Posterior vena cava (tissue), 2 donors: Measurements from ENCODE around the gene LOXL4. TPM values are rescaled to one million over a fixed set of nuclear protein-coding genes. Genes with fewer than 3 reads are reported as not detected.

Experiments
- DNase-seq: peaks from one replicate; pipeline ENCODE4 v3.0.0-alpha.2; 2020; ENCODE audit warnings: low spot score
- intact Hi-C, 2 donors: fragments of 100-400 bp; cut with DNase I; formaldehyde crosslinking; loops; one replicate each; pipeline versions ENCODE4 v1.14.1 to v1.14.2; 2022 to 2023
- total RNA-seq, 2 donors: library from RNA; stranded (reverse); fragmentation: NEBNext Ultra II Directional; extraction: Animal tissue kit (Norgen Biotek cat#: 25700); gene quantifications; one replicate each; pipeline ENCODE4 v1.2.1, GENCODE V29; 2021
- donor health status: DM: yes; HTN: yes; CAD: no.
- donor health status: DM: yes; HTN: yes; CAD: no.

LOXL4 gene
- total RNA-seq, 2 donors from 2014 or later, result 7.6 to 10.9 TPM

DNA sequence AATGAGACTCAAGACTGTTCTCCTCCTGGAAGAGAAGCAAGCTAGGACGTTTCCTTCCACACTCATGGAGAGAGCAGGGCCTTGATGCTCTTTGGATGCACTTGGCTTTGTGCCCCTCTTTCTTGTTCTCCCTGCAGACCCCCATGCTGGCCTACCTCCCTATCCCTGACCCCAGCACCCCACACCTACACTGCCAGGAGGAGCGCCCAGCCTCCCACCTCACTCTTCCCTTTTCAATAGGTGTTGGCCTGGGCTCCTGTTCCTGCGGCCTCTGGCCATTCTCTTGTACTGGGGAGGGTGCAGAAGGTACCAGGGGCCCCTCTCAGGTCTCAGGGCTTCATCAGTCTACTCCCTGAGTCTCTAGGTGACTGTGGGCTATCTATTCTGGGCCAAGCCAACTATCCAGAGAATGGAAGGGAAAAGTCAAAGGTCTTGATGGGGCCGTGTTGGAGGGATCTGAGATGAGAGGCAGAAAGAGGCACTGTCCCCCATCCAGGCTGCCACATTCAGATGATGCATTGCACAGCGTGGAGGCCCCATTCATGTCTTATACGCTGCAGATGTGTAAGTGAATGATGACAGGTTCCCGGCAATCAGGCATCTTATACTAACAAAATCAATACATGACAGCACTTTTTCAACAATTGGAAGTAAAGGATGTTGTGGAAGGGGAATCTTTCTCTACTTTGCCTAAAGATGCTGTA lies 32.7 kb upstream of the LOXL4 start:
- intact Hi-C loops, result loop anchor here in 1 of 2 donors (10.0 kb wide), 1 partner anchor 126 kb away; no protein-coding TSS in a partner anchor
- no peak for DNase-seq

DNA sequence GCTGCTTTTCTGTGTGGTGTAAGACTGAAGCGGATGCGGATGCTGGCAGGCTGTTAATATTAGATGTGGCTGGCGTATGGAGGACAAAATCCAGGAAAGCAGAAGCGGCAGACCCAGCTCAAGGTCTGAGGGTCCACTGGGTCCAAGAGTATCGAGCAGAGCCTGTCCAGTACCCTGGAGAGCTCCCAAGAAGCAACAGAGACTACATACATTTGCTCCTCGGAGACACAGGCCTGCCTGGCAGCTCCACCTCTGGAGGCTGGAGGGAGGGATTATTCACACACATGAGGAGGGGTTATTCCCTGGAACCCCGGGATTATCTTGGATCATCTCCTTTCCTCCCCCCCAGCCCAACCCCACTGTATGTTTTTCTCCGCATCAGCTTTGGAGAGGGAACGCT lies 31.3 kb upstream of the LOXL4 start:
- no peak for DNase-seq
- intact Hi-C loops, result no loop called here

DNA sequence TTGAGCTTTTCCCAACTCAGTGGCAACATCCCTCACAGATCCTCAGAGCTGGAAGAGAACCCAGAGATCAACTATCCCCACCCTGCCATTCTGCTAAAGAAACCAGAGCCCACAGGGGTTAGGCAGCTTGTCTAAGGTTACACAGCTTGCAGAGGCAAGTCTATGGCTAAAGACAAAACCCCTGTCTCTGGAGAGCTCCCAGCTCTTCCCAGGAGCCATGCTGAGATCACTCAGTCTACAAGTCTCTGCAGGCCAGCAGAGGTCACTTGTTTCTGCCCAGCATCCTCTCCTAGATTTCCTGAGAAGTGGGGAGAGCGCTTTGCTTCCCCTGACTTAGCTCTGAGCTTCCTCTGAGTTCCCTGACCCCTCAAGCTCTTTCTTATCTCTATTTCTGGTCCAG lies 28.5 kb upstream of the LOXL4 start:
- intact Hi-C loops, result no loop called here
- no peak for DNase-seq

DNA sequence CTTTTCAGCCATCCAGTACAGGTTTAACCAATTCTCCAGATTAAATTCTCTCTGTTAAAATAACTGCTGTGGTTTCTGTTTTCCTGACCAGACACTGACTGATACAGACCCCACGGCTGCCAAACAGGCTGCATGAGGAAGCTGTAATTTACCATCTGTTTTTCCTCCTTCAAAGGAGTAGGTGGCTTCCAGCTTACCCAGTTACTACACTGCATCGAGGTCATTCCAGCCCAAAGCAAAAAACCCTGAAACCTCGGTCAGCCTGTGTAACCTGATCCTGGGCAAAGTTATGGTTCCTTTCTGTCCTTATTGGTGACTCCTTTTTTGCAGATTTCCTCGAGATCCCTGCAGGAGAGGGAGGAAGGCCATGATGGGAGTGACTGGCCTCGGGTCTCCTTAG lies 27.9 kb upstream of the LOXL4 start:
- intact Hi-C loops, result no loop called here
- no peak for DNase-seq

DNA sequence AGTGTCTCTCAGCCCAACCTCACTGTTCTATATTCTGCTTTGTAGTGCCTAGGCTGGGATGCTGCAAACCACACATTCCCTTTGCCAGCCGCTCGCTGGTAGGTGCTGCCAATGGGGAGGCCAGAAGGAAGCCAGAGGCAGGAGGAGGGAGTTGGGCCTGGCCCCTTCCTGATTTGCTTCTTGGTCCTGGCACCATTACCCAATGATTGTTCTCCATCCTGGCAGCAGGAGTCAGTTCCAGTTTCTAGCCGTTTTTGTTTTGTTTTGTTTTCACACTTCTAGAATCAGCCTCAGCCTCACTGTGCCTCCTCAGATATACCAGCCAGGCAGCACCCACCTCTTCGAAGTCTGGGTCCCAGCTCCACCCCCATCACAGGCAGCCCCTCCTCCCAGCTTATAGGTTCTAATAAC lies 27.4 kb upstream of the LOXL4 start:
- intact Hi-C loops, result no loop called here
- no peak for DNase-seq

- intact Hi-C loops, result loop anchor here in 1 of 2 donors (5.0 kb wide), 1 partner anchor 767 kb away; no protein-coding TSS in a partner anchor
- DNase-seq, result no peak
Observed at GRCh38 chr10:98294270-98294627, 26.3 kb upstream of the LOXL4 start.

GRCh38 chr10:98293550-98294269 lies 25.7 kb upstream of the LOXL4 start:
- intact Hi-C loops, result loop anchor here in 1 of 2 donors (5.0 kb wide), 1 partner anchor 766 kb away; no protein-coding TSS in a partner anchor

DNA sequence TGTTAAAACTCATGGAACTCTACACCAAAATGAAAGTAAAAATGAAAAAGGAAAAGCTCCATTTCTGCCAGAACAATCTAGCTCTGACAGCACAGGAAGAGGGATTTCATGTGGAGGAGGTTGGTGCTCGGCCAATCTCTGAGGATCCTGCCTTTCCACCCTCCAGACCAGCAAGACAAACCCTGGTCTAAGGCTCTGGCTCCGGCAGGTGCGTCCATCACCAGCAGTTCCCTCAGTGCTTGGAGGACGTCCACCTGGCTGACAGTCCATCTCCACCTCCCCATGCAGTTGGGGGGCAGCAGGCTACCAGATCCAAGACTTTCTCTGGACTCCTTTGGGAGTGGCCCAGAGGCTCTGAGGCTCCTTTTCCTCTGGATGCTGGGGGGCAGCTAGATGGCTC lies 25.0 kb upstream of the LOXL4 start:
- intact Hi-C loops, result loop anchor here in 1 of 2 donors (5.0 kb wide), 1 partner anchor 766 kb away; no protein-coding TSS in a partner anchor

More at GRCh38 chr10:98293550-98294269, 25.7 kb upstream of the LOXL4 start:
- DNase-seq, result no peak

GRCh38 chr10:98289802-98290209 lies 21.8 kb upstream of the LOXL4 start:
- intact Hi-C loops, result loop anchor here in 1 of 2 donors (5.0 kb wide), 1 partner anchor 763 kb away; no protein-coding TSS in a partner anchor
- DNase-seq, result no peak

More for the DNA sequence above, 25.0 kb upstream of the LOXL4 start:
- DNase-seq, result no peak

GRCh38 chr10:98287321-98287720 lies 19.3 kb upstream of the LOXL4 start:
- no peak for DNase-seq
- intact Hi-C loops, result no loop called here

DNA sequence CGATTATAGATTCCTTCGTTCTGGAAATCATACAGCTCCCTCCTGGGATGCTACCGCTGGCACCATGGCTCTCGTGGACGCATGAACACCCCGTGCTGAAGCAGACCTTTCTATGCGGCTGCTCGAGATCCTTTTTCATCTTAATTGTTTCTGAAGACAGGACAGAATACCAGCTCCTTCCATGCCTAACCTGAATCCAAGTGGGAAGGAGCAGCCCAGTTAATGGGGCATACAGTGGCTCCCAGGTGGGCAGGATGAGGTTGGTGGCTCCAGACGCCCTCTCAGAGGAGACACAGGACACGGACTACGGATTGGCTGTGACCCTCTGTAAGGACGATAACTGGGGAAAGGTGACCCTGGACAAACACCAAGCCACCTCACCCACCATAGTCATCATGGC lies 18.4 kb upstream of the LOXL4 start:
- no peak for DNase-seq
- intact Hi-C loops, result no loop called here

DNA sequence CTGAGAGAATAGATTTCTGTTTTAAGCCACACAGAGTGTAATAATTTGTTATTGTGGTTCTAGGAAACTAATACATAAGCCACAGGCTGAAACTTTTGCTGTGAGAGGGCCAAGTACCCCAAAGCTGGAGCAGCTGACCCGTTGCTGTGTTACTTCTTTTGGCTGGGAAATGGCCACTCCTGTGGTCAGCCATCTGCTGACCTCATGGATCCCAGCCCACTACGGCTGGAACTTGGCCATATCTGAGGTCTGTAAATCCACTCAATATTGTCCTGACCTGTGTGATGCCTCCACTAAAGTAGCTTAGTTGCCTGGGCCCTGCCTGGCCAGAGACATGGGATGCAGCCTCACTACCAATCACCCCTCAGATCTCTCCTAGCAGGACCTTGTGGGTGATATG lies 17.4 kb upstream of the LOXL4 start:
- DNase-seq, result no peak

DNA sequence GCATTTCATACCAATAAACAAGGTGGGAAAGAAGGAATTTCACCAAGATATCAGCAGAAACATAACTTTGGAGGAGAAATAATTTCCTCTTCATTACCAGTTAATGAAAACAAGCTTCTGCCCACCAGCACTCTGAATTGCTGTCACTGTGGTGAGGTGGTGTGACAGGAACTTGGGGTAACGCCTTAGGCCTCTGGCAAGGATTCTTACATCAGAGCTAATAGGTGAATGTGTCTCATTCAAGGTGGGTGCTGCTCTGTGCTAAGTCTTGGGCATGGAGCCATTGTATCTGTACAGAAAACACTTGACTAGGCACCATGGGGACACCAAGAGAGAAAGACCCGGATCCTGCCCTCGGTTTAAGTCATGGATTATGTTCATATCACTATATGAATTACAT lies 8.3 kb upstream of the LOXL4 start:
- intact Hi-C loops, result no loop called here
- no peak for DNase-seq

More for the DNA sequence above, 17.4 kb upstream of the LOXL4 start:
- intact Hi-C loops, result no loop called here

GRCh38 chr10:98274562-98274961 lies 6.6 kb upstream of the LOXL4 start:
- intact Hi-C loops, result no loop called here
- DNase-seq, result no peak

- DNase-seq, result no peak
- intact Hi-C loops, result no loop called here
Observed at GRCh38 chr10:98273057-98273850, 5.3 kb upstream of the LOXL4 start.

DNA sequence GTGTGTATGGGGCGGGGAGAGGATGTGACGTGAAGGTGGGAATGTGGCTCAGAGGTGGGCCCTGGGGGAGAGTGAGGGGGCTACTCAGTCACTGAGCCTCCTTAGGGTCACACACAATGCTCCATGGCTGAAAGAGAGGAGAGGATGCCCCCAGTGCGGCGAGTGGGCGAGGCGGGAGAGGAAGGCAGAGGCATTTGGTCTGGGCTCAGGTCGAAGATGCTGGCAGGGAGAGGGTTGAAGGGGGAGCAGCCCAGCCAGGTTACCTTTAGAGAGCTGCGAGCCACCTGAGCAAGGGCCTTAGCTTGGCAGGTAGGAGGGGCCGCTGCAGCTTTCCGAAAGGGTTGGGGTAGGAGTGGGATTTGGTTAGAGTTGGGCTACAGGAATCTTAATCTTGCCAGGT lies 4.7 kb upstream of the LOXL4 start:
- no peak for DNase-seq
- intact Hi-C loops, result no loop called here

- intact Hi-C loops, result no loop called here
- DNase-seq, result no peak
Observed at GRCh38 chr10:98272245-98272644, 4.3 kb upstream of the LOXL4 start.

DNA sequence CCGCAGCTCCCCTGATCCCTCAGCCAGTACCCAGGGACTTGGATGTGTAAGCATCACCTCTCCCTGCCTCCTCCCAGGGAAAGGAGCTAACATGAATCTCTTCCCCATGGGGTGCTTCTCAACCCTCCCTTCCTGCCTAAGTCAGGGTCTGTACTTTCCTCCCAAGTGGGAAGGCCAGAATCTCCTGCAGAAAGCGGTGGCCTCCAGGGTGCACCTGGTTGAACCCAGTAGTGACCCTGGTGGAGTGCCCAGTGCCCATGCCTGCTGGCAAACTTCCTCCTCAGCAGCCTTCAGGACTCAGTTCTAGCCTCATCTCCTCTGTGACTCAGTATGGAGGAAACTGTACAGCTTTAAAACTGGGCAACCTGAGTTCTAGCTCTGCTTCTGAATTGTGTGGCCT lies 2.8 kb upstream of the LOXL4 start:
- DNase-seq, result no peak
- intact Hi-C loops, result no loop called here

GRCh38 chr10:98270073-98270740 lies 2.2 kb upstream of the LOXL4 start:
- no peak for DNase-seq
- intact Hi-C loops, result no loop called here
